Anterior cingulate cortex (tissue), 58 donors: ENCODE data around the gene EEF1AKMT1.
"Not testable (repeated sequence)": the region's sequence is repeated elsewhere in the genome, so short reads cannot be mapped to it uniquely, and the experiment has no call there.

Source experiments
- DNase-seq, 58 donors: peaks; one replicate each; lab custom pipeline; 2025; lab: John Stamatoyannopoulos, UW

Gene EEF1AKMT1

DNA sequence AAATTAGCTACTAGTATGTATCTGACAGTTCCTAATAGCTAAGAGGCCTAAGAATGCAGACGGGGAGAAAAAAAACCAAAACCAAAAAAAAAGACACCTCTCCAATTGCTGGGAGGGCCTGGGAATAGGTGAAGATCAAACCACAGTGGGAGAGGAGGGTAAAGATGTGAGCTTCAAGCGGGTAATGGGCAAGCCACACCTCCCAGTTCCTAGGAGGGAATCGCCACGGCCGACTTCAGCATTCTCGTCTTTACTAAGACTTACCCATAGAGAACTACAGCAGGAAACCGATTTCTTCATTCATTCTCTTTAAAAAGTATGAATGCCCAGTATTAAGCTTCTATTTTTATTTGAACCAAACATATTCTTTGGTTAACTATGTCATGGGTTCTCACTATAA, 5.6 kb upstream of the EEF1AKMT1 start:
- DNase-seq: no peak

DNA sequence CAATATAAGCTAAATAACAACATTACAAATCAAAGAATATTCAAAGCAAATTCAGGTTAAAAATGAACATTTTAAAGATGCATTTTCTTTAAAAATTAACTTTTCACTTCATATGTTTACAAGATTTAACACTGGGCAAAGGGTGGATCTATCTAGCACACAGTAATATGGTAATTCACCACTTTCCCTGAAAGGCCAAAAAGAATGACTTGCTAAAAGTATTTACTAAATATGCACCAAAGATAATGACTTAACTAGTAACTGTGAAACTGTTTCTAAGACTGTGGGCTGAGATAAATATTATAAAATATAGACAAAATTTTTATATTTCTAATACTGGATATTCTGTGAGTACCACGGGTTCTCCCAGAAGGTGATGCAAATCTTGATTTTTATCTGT, 4.5 kb upstream of the EEF1AKMT1 start:
- DNase-seq: no peak

DNA sequence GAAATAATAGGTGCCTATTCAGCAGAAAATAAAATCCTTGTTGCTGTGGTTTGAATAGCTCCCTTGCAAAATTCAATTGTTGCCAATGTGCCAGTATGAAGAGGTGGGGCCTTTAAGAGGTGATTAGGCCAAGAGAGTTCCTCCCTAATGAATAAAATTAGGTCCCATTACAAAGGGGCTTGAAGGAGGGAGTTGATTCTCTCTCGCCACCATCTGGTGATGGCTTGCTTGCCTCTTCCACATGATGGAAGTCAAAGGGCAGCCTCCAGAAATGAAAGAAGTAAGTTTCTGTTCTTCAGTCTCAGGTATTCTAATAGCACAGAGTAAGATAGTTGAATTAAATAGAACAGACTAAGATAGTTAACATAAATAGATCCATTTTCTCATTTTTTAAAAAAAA, 3.0 kb upstream of the EEF1AKMT1 start:
- DNase-seq: no peak

DNA sequence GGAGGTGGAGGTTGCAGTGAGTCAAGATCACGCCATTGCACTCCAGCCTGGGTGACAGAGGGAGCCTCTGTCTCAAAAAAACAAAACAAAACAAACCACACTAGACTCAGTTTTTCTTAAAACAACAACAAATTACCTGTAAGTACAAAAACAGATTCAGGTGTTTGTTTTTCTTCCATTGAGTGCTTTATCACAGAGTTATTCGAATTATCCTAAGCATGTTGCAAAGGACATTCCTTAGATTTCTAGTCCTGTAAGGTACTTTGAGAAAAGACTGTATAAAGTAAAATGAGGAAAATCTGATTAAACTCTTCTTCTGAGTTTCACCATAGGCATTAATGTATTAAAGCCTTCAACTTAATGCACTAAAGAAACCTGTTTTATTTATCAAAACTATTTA, 2.2 kb upstream of the EEF1AKMT1 start:
- DNase-seq: no peak

DNA sequence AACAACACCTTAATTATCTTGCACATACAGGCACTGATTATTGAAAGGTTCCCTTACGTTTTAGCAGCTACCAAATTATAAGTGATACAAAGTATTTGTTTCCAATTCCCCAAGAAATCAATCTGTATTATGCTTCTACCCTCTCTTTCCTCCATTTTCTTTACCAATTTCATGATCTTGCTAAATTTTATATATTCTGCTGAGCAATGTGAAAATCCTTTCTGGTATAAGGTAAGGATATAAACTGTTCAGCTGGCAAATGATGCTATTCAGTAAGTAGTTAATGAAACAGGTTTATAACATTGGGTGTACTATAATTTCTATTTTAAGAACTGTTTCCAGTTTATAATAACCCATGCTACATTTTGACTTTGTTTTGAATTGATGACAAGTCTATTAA, 985 bp upstream of the EEF1AKMT1 start:
- no peak for DNase-seq

DNA sequence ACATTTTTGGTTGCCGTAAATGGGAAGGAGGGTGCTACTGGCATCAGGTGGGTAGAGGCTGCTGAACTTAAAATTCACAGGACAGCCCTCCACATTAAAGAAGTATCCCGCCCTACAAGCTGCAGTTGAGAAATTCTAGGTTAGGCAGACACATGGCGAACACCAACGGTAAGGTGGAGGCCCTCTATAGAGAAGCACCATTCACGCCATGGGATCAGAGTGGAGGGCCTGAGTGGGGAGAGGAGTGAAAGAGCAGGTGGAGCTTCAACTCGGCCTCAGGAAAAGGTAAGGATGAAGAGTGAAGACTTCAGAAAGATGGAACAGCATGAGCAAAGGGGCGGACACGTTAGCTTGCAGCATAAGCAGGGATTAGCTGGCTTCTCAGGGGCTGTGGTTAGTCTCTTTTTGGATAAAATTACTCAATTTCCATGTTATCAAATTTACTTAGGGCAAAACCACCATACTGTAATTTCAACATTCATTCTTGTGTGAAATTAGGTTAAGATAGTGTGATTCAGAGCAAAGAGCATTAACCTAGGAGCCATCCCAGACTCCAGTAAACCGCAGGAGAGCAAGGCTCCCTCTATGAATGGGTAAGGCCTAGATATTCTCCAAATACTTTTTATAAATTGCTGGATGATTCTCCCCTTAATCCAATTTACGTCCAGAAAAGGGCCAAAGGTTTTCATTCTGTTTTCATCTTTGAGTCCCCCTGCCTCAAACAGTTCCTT, 1.2 kb downstream of the EEF1AKMT1 start:
- DNase-seq: no peak

DNA sequence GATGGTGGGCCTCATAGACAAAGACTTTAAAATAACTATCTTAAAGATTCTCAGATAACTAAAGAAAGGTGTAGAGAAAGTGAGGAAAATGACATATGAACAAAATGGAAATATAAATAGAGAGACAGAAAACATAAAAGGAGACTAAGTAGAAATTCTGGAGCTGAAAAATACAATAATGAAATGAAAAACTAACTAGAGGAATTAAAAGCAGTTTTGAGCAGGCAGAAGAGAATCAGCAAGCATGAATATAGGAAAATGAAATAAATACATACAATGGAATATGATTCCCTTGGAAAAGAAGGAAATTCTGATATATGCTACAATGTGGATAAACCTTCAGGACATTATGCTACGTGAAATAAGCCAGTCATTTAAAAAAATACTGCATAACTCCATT, 3.9 kb downstream of the EEF1AKMT1 start:
- DNase-seq: no peak

DNA sequence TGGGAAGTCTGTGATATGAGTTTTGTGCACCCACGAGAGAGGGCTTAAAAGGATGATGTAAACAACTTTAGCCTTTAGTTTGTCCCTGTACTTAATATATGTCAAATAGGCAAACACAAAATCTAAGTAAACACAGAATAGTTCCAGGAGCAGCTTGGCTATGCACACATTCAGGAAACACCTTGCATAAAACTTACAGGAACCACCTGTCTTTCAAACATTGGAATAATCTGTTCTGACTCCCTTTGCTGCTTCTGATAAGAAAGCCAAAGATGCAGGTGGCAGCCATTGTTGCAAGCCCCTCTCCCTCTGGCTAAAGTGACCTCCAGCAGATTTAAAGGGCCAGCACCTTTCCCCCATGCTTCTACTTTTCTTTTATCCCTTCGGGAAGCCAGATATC, 4.7 kb downstream of the EEF1AKMT1 start:
- no peak for DNase-seq

DNA sequence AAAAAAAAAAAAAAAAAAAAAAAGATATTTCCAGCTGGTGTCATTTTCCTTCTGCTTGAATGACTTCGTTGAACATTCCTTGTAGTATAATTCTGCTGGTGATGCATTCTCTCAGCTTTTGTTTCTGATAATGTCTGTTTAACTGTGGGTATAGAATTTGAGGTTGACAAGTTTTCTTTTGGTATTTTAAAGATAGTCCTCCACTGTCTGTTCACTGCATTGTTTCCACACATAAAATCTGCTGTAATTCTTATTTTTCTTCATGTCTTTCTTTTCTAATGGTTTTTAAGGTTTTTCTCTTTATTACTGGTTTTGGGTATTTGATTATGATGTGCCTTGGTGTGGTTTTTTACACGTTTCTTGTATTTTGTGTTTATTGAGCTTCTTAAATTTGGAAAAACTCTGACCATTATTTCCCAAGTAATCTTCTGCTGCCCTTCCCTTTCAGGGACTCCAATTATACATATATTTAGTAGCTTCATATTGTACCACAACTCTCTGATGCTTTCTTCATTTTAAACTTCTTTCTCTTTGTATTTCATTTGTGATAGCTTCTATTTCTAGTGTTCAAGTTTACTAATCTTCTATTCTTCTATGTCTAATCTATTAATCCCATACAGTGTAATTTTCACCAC, 6.3 kb downstream of the EEF1AKMT1 start:
- DNase-seq: no peak

DNA sequence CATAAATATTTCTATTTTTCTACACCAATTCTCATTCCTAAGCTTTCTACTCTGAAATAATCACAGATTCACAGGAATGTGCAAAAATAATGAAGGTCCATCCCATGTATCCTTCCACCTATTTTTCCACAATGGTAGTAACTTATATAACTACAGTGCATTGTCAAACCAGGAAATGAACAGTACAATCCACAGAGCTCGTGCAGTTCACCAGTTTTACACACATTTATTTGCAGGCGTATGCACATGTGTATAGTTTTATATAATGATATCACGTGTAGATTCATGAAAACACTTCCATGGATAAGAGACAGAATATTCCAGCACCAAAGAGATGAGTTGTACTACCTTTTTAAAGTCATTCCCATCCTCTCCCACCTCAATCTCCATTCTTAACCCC, 12.9 kb downstream of the EEF1AKMT1 start:
- no peak for DNase-seq

DNA sequence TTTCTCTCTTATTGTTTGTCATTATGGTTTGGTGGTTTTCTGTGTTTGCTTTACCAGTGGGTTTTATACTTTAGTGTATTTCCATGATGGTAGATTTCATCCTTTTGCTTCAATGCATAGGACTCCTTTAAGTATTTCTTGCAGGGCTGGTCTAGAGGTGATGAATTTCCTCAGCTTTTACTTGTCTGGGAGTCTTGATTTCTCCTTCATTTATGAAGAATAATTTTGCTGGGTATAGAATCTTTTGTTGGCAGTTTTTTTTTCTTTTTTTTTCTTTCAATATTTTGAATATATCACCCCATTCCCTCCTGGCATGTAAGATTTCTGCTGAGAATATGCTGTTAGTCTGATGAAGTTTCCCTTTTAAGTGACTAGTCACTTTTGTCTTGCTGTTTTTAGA, 19.8 kb downstream of the EEF1AKMT1 start:
- no peak for DNase-seq

DNA sequence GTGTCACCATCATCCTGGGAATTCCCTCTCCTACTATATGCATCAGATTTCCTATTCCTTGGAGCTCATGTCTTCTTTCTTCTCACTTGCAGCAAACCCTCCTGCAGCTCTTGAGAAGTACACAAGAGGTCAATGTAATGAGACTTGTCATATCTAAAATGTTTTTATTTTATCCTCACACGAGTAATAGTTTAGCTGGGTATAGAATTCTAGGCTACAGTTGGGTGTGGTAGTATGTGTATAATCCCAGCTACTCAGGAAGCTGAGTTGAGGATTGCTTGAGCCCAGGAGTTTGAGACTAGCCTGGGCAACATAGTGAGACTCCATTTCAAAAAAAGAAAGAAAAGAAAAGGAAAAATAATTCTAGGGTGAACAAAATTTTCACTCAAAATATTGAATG, 24.4 kb downstream of the EEF1AKMT1 start:
- no peak for DNase-seq

DNA sequence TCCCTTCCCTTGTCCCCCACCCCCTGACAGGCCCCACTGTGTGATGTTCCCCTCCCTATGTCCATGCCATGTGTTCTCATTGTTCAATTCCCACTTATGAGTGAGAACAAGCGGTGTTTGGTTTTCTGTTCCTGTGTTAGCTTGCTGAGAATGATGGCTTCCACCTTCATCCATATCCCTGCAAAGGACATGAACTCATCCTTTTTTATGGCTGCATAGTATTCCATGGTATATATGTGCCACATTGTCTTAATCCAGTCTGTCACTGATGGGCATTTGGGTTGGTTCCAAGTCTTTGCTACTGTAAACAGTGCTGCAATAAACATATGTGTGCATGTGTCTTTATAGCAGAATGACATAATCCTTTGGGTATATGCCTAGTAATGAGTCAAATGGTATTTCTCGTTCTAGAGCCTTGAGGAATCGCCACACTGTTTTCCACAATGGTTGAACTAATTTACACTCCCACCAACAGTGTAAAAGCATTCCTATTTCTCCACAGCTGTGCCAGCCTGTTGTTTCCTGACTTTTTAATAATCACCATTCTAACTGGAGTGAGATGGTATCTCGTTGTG, 29.8 kb downstream of the EEF1AKMT1 start:
- not testable (repeated sequence) for DNase-seq

DNA sequence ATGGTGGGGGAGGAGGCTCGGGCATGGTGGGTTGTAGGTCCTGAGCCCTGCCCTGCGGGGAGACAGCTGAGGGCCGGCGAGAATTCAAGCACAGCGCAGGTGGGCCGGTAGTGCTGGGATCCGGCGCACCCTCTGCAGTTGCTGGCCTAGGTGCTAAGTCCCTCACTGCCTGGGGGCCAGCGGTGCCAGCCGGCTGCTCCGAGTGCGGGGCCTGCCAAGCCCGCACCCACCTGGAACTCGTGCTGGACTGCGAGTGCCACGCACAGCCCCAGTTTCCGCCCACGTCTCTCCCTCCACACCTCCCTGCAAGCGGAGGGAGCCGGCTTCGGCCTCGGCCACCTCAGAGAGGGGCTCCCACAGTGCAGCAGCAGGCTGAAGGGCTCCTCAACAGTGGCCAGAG, 33.7 kb downstream of the EEF1AKMT1 start:
- no peak for DNase-seq

DNA sequence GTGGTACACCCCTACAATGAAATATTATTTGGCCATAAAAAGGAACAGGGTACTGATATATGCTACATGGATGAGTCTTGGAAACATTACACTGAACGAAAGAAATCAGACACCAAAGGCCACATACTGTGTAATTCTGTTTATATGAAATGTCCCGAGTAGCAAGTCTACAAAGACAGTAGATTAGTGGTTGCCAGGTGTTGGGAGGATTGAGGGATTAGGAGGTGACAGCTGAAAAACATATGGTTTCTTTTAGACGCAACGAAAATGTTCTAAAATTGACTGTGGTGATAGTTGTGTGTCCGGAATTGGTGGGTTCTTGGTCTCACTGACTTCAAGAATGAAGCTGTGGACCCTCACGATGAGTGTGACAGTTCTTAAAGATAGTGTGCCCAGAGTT, 35.1 kb downstream of the EEF1AKMT1 start:
- DNase-seq: no peak

DNA sequence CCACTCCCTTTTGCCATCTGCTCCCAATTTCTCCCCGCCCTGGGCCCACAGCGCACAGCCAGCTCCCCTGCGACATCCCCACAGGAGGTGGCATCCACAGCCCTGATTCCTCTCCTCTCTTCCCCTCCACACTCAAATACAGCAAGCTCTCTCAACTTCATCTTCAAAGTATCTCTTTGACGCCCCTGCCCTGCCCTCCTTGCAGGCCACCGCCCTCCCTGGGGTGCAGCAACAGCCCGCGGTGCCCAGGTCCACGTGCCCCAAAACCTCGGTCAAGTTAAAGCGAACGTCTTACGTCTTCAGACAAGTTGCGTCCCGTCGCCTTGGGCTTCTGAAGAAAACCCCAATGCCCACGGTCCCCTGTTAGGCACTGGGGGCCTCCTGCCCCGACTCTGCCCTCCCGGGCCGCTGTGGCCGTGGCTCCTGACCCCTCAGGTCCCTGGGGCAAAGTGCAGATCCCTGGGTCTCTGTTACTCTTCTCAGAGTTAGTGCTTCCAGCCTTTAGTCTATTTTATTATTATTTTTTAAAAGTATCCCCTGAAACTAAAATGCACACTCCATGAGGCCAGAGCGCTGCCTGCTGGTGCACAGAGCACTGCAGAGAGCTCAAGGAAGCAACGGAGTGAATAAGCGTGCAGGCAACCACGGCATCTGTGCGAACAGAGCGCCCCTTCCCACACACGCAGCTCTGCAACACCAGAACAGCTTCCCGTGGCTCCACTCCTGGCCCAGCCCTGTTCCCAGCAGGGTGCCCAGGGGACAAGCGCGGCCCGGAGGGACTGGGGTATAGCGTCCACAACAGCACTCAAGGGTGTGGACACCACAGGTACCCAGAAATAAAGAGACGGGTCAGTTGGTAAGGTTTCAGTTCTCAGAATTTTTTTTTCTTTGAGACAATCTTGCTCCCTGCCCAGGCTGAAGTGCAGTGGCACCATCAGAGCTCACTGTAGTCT, 43.9 kb downstream of the EEF1AKMT1 start:
- no peak for DNase-seq

DNA sequence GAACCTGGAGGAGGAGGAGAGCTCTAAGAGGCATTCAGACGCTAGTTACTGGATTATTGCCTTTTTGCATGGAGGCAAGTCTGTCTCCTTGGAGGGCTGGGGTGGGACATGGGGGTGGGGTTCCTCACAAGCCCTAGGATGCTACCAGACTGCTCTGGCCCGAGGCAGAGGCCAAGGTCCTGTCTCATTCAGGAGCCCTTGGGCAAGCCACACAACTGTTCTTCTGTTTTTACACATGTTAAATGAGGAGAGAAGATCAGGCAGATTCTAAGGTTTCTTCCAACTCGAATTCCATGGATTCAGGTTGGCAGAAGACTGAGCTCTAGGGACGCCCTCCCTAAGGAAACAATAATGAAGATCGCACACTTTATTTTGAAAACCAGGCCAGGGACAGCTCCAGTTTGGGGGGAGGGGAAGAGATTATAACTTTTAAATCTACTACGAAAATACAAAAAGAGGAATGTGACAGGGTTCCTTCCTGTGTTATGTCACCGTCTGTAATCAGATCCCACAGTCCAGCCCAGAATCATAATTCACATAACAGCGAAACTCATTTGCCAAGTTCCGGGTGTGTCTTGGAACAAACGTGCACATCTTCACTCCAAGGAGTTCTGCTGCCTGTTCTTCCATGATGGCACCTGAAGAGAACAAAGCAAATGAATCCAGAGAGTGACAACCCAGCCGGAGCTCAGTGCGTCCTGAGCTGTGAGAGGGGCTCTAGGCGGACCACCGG, 45.0 kb downstream of the EEF1AKMT1 start:
- no peak for DNase-seq

DNA sequence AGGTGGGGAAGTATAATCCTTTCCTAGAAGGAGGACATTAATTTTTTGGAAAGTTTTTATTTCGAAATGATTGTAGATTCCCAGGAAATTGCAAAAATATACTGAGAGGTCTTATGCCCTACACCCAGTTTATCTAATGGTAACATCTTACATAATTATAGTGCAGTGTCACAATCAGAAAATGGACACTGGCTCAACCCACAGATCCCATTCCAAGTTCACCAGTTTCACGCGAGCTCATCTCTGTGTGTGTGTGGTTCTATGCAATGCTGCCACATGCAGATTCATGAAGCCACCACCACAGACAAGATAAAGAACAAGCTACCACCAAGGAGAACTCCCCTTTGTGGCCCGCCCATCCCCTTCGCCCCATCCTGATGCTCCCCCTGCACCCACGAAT, 45.9 kb downstream of the EEF1AKMT1 start:
- DNase-seq: no peak

DNA sequence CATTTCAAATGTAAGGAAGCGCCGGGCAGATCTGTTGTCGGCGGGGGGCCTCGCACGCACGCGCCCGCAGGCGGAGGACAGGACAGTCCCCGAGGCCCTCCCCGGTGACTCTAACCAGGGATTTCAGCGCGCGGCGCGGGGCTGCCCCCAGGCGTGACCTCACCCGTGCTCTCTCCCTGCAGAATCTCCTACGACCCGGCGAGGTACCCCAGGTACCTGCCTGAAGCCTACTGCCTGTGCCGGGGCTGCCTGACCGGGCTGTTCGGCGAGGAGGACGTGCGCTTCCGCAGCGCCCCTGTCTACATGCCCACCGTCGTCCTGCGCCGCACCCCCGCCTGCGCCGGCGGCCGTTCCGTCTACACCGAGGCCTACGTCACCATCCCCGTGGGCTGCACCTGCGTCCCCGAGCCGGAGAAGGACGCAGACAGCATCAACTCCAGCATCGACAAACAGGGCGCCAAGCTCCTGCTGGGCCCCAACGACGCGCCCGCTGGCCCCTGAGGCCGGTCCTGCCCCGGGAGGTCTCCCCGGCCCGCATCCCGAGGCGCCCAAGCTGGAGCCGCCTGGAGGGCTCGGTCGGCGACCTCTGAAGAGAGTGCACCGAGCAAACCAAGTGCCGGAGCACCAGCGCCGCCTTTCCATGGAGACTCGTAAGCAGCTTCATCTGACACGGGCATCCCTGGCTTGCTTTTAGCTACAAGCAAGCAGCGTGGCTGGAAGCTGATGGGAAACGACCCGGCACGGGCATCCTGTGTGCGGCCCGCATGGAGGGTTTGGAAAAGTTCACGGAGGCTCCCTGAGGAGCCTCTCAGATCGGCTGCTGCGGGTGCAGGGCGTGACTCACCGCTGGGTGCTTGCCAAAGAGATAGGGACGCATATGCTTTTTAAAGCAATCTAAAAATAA, 52.1 kb downstream of the EEF1AKMT1 start:
- peak in 8 of 58 donors; percentile 28 to 55 (median 43) for DNase-seq
